M059J (cell line): ENCODE data around the gene FBXW4. TPM values are rescaled to one million over a fixed set of nuclear protein-coding genes. Genes with fewer than 3 reads are reported as not detected.

Experiments
- DNase-seq: peaks from one replicate; pipeline ENCODE4 v3.0.0-alpha.2; 2012; ENCODE audit warnings: low read depth
- total RNA-seq: library from RNA; depleted of rRNA; stranded (reverse); fragments of >200 nt; shearing (Covaris generic); gene quantifications from 2 replicates; pipeline ENCODE4 v1.2.3, GENCODE V29; 2014

The FBXW4 gene
- total RNA-seq, 1 experiment from 2014 or later = 8.9 TPM

DNA sequence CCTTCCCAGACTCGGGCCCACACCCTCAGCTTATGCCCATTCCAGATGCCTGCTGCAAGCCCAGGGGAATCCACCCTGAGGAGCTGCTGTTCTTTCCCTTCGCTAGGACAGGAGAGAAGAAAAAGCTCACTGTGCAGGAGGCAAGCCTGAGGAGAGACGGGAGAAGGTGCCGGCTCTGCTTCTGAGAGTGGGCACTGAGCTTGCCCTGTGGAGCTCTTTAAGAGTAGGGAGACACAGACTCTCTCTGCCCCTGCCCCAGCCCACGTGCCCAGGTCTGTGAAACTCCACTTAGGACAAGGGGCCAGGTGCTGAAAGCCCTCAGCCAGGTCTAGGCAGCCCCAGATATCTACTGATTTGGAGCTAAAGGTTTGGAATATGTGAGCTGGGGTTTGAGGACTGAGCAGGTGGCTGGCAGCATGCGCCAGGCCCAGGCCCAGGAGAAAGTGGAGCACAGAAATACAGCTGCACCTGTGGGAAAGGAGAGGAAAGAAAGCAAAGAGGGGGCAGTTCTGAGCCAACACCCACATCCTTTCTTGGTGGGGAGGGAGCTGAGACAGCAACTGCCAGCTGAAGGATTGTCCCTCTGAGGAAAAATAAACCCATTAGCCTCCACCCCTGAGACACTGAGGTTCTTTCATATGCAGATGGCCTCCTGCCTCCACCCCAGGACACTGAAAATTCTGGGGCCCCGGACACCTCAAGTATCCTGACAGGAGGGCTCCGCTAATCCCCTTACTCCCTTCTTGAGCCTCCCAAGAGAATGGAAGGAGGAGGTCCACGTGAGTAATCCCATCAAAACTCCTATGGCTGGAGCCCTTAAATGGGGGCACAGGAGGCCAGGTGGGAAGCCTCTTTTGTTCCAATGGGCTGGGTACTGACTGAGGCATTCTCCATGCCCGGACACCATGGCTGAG, 114.2 kb downstream of the FBXW4 start:
- no peak for DNase-seq

DNA sequence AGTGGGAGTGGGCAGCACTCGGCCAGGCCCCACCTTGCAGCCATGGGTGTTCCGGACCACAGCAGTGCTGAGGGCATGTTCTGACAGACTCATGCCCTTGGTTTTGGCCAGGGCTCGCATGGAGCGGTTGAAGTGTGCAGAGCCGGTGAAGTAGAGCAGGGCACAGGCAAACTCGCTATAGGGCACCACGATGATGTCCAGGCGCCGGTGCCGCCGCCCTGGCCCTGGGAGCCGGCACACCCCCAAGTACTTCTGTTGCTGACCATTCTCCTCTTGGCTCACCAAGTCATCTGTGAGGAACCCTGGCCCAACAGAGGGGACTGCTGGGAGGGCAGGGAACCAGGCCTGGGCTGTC, 115.5 kb downstream of the FBXW4 start:
- no peak for DNase-seq

DNA sequence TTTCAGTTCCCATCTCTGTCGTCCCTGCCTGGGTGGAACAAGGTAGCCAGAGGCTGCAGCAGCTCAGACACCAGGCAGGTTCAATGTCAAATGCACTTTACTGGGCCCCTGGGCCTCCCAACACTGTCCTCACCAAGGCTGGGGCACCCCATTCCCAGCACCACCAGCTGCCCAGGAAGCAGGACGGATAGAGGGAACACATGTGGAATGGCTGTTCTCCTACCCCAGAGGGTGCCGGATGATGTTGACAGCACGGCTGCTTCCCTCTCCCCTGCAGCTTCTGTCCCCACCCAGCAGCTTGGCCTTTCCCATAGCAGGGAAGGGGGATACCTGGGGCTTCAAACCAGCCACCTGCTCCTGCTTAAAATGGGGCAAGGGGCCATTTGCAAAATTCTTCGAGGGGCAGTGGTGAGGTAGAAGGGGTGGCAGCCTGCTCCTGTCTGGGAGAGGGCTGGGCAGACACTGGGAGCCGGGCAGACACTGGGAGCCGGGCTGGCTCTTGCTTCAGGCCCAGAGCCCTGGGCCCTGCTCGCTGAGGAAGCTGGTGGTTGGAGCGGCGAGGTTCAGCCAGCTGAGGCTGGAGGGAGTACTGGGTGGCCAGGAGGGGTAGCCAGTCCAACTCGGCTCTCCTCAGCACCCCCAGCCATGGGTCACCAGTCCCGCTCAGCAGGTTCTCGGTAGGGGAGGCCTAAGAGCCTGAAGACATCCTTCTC, 116.0 kb downstream of the FBXW4 start:
- DNase-seq = no peak

DNA sequence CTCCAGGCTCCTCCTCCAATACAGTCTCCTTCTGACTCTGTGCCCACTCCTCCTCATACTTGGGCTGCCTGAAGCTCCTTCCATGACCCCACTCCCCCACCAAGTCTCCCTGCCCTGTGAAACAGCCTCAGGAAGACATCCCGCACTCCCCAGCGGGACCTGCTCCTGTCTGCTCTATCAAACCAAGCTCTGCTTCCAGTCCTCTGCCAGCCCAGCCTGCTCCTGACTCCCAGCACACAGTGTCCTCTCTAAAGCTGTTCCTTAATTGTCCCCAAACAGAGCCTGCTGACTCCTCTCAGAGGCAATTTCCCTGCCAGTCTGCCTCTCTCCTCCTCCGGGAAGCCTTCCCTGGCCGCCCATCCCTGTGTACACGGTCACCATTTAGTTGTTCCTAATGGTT, 116.8 kb downstream of the FBXW4 start:
- no peak for DNase-seq

DNA sequence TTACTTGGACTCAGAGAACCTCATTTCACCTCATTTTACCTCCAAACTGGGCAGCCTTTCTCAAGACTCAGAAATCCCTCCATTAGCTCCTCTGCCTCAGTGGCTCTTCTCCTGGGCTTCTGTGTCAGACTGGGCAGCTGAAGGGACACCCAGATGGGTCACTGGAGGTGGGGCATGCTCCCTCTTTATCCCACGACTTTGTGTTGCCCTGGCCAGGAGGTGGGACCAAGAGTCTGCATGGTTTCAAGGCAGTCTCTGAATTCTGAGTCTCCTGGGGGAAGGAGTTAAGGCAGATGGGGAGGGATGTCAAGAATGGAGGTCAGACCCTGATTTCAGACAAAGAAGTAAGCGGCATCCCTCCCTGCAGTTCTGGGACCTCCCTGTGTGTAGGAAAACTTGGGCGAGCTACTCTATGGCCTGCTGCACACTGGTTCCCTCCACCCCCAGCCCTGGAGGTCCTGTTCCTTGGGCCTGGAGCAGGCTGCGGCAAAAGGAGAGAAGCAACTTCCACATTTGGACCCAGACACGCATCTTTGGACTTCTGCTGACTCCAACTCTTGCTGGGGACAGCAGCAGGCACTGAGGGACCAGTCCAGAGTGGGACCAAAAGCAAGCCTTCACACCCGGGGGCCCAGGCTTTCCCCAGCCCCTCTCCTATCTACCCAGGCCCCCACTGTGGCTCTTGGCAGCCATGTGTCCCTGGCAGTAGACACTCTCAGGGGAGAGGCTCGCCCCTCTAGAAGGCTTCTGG, 117.7 kb downstream of the FBXW4 start:
- DNase-seq = no peak

DNA sequence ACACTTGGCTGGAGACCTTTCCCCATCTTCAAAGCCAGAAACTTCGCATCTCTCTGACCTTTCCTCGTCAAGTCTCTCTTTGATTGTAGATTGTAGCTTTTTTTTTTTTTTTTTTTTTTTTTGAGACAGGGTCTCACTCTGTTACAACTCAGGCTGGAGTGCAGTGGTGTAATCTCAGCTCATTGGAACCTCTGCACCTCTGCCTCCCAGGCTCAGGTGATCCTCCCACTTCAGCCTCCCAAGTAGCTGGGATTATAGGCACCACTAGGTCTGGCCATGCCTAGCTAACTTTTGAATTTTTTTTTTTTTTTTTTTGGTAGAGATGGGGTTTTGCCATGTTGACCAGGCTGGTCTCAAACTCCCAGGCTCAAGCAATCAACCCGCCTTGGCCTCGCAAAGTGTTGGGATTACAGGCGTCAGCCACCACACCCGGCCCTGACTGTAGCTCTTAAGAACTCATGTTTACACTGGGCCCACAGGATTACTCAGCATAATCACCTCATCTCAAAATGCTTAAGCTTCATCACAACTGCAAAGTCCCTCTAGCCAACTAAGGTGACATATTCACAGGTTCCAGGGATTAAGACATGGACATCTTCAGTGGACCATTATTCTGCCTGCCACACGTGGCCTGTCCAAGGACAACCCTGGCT, 118.6 kb downstream of the FBXW4 start:
- DNase-seq = peak; percentile 52

DNA sequence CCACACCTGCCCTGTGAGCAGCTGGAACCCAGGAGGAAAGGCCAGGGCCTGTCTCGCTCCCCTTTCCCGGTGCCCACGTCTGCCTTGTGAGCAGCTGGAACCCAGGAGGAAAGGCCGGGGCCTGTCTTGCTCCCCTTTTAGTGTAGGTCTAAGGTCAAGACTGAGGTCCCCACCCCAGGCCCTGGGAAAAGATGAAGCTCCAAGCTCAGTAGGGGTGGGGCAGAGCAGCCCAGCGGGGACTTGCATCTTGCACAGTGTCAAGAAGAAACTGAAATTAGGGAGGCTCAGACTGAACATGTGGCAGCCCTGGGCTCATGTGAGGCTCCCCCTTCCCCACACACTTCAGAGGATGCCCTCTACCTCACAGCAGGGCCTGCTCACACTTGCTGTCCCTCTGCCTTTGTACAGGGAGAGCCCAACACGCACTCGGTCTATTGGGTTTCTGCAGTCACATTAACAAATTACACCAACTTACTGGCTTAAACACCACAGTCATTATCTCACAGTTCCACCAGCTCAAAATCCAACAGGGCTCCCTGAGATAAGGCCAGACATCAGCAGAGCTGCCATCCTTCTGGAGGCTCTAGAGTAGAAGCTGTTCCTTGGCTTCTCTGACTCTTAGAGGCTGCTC, 119.3 kb downstream of the FBXW4 start:
- no peak for DNase-seq

DNA sequence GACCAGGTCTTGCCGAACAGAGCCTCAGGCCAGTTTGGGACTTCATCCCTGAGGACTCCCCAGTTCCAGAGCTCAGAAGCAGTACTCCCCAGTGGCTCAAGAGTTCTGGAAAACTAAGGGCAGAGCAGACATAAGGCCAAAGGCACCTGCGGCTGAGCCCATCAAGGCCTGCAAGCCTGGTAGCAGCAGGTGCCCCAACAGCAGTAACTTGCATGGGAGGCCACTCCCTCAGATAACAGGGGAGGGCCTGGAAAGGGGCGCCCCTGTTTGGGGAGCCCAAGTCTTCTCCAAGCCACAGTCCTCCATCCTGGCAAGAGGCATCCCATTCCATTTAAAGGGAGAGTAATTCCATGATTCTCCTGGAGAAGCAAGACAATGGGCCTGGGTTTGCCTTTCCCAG, 119.9 kb downstream of the FBXW4 start:
- no peak for DNase-seq

DNA sequence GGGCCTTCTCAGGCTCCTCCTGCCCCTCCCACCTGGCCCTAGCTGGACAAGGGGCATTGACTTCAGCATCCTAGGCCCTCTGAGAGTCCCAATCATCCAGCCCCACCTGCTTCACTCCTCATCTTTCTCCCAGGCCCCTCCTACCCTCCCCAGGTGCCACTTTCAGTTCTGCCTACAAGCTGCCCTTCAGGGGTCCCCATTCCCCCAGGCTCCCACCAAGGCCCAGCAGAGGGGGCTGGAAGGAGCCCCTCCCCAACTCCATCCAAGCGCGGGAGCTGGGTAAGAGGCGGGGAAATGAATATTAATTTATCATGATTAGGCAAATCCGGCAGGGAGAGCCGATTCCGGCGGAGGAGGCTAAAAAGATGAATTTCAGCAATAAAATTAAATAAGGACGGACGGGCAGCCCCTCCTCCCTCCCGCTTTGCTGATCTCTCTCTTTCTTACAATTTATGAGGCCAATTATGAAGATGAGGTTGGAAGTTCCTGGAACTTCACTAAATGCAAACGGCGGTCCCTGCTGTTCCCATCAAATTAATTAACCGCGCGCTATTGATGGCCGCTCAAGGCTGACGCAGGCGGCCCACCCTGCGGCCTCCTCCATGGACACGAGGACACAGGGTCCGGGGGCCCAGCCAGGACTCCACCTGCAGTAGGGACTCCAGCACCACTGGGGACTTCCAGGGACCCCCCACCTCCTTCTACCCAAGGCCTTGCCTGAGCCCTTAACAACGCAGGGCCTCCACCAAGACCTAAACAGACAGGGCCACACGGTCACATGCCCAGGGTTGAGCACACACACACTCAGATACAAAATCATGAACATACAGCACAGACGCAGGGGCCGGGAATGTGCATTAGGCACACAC, 120.9 kb downstream of the FBXW4 start:
- no peak for DNase-seq

DNA sequence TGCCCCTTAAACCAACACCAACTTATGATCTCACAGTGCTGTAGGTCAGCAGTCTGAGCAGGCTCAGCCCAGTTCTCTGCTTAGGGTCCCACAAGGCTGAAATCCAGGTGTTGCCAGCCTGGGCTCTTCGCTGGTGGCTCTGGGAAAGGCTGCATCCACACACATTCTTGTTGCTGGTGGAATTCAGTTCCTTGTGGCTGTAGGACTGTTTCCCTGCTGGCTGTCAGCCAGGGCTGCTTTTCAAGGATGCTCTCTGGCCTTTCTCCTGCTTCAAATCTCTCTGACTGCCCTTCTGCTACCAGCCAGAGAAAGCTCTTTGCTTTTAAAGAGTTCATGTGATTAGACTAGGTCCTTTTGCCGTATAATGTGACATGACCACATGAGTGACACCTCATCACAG, 122.2 kb downstream of the FBXW4 start:
- no peak for DNase-seq

DNA sequence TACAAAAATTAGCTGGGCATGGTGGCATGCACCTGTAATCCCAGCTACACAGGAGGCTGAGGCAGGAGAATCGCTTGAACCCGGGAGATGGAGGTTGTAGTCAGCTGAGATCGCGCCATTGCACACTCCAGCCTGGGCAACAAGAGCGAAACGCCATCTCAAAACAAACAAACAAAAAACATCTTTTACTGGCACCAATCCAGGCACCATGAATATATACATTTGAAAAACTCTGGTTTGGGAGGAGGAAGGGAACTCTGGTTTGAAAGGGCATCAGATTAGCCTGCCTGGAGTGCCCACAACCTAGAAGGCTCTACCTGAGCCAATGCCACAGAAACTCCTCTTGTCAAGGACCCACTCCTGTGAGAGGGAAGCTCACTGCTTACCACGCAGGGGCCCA, 122.8 kb downstream of the FBXW4 start:
- DNase-seq = no peak

DNA sequence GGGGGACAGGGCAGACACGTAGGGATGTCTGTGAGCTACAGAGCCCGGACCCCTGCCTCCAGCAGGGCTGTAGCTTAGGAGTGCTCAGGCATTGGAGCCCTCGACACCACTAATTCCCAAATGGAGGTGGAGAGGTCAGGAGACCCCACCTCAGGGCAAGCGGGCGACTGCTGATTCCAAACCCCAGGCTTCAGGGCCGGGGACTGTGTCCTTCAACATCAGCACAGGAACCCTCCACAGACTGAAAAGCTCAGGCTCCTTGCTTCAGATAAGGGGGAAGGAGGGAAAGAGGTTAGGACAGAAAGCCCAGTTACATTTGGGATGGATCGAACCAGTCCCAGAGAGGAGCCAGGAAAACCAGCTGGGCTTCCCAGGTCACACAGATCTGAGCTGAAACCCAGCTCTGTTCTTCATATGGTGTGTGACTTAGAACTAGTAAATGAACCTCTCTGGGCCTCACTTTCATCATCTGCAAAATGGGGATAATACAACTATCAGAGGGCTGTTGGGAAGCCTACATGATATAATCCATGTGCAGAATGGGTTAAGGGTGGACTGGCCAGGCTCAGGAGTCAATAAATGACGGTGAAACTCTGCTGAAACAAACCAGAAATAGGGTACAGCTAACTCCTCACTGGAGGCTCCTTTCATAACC, 123.6 kb downstream of the FBXW4 start:
- no peak for DNase-seq

DNA sequence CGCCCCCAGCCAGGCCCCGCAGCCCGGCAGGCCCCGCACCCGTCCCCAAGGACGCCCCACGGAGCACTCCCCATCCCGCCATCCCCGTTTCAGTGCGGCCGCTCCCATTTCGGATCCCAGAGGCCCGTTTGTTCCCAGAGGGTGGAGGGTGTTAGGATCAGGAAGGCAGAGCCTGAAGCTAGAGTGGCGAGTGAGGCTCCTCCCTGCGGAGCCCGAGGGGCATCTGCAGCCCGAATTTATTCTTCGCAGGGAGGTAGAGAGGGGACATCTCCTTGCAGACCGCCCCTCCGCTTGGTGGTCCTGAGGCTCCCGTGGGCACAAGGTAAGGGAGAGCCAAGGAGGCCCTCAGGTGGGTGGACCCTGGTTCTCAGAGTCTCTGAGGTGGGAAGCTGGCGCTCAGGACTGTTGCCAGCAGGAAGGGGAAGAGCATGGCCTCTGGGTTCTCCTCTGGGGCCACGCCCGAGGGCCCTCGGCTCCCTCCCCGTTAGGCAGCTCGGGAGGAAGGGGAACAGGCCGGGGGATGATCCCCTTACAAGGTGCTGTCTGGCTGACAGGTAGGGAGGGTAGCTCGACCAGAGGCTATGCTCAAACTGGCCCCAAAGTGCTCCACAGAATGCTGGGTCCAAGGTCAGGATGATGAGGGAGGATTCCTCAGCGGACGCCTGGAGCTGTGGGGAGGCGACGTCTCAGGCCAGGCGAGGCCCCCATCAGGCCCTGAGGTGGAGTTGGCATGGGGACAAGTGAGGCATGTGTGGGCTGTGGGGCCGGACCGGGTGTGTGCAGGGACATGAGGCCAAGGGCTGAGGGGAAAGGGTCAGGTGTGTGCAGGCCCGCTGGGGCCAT, 124.3 kb downstream of the FBXW4 start:
- no peak for DNase-seq

DNA sequence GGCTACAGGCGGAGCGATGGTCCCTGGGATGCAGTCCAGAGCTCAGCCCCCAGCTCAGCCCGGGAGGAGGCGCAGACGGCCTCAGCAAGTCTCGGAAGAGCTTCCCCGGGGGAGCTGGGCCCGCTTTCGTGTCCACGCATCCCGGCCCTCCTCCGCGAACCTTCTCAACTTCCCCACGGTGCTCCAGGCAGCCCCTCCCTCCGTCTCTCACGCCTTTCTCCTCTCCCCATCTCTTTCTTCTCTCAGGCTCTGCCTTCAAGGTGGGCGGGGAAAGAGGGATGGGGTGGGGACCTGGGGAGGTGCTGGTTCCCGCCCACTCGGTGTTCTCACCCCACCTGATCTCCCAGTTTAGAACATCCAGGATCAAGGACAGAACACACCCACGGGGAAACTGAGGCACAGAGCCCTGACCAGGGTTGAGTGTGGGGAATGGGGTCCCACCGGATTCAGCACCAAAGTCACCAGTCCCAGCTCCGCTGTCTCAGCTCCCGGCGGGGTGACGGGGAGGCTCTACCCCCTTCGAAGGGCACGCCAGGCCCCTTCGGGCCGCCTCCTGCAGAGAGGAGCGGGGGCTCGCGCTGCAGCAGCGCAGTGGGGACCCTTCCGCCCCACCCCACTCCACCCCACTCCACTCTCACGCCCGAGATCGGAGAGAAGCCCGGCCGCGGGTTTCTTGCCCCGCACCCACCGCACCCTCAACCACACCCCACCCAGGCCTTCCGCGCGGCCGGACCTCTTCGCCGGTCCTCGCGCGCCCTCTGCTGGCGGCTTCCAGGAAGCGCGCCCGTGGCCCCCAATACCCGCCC, 125.1 kb downstream of the FBXW4 start:
- peak; percentile 32 for DNase-seq

DNA sequence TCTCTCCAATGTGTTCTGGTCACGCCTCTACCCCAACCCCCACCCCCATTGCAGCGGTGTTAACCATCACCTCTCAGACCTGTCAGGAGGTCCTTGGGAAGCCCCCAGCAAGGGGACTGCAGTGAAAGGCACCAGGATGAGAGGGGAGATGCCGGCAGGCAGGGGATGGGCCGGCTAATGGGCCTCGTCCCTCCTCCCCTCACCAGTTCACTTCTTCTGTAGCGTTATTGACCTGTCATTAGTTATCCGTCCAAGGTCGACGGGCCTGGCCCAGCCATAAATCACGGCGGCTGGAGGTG, 125.7 kb downstream of the FBXW4 start:
- DNase-seq = no peak

DNA sequence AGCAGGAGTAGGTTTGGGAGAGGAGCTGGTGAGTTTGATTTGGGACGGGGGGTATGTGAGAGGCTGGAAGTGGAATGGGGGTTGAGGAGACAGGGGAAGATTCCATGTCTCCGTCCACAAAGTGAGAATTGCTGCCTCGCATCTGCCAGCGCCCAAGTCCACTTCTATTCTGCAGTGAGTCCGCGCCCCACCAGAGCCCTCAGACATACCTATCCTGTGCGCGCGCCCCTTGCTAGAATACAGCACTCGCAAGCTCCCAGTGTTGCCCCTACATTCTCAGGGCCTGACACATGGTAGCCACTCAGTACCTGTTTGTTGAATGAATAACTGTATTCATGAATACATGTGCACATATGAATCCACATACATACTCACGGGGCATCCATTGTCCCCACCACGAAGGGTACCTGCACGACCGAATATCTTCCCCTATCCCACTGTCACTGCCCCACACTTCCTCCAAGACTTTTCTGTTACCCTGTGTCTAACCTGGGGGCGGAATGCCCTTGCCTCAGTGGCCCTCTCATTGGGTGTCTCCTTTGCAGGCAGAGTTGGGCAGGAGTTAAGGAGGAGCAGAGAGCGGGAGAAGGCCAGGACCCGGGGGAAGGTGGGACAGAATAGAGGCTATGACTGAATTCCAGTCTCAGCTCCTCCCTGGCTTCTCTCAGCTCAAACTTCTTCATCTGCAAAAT, 126.8 kb downstream of the FBXW4 start:
- no peak for DNase-seq

DNA sequence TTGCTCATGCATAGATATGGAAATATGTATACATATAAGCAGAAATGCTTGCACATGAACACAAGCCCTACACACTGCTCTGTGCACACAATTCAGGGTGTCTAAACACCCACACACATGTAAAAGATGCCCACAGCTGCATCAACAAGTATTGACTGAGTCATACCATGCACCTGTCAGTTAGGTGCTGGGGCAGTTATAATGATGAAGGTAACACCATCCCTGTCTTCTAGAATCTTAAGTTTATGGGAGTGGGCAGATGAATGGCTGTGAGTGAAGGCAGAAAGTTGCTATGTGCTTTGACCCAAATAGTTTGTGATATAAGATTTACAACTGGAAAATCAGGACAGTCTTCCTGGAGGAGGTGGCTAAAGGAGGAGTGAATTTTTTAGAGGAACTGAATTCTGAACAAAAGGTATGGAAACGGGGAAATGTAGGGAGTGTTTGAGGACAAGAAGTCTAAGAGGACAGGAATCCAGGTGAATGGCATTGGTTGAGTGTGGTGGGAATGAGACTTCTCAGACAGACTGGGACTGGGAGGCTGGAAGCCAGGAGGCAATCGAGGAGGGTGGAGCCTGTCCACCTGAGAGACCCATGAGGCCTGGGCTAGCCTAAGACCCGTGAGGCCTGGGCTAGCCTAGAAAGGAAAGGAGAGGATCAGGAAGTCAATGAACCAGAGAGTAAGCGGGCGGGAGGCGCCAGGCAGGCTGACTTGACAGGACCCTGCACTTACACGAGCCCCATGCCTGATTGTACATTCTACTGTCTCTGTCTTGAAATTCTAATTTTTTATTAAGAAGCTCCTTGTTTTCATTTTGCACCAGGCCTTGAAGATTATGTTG, 127.6 kb downstream of the FBXW4 start:
- DNase-seq = no peak
